Parathyroid adenoma (tissue), 2 donors: ENCODE measurements around the gene DNASE1L3.

Experiments used
- H2AFZ ChIP-seq: fragments of 300-600 bp; sonication (generic); one replicate; pipeline ENCODE4 v1.7.0; 2017; ENCODE audit warnings: antibody characterized with exemption, mild to moderate bottlenecking
- H3K27ac ChIP-seq: fragments of 300-600 bp; sonication (generic); one replicate; pipeline ENCODE4 v1.7.0; 2017
- H3K27me3 ChIP-seq: fragments of 300-600 bp; sonication (generic); one replicate; pipeline ENCODE4 v1.7.0; 2017; ENCODE audit warnings: low read length; ENCODE audit not compliant: control insufficient read depth, insufficient read depth
- H3K36me3 ChIP-seq: fragments of 300-600 bp; sonication (generic); one replicate; pipeline ENCODE4 v1.7.0; 2017; ENCODE audit warnings: low read length; ENCODE audit not compliant: control insufficient read depth, insufficient read depth
- H3K4me1 ChIP-seq: fragments of 300-600 bp; sonication (generic); one replicate; pipeline ENCODE4 v1.7.0; 2017; ENCODE audit warnings: control low read depth
- H3K4me2 ChIP-seq: fragments of 300-600 bp; sonication (generic); one replicate; pipeline ENCODE4 v1.7.0; 2017; ENCODE audit warnings: low read length
- H3K4me3 ChIP-seq: fragments of 300-600 bp; sonication (generic); one replicate; pipeline ENCODE4 v1.7.0; 2017; ENCODE audit warnings: low read depth, low read length
- H3K79me2 ChIP-seq: fragments of 300-600 bp; sonication (generic); one replicate; pipeline ENCODE4 v1.7.0; 2017; ENCODE audit warnings: control low read depth
- H3K9ac ChIP-seq: fragments of 300-600 bp; sonication (generic); one replicate; pipeline ENCODE4 v1.7.0; 2017; ENCODE audit warnings: mild to moderate bottlenecking
- H3K9me3 ChIP-seq: fragments of 300-600 bp; sonication (generic); one replicate; pipeline ENCODE4 v1.7.0; 2017; ENCODE audit warnings: low read length; ENCODE audit not compliant: control insufficient read depth
- CTCF ChIP-seq: fragments of 300-600 bp; sonication (generic); IDR thresholded peaks from one replicate; pipeline ENCODE4 v1.7.0; 2017; ENCODE audit warnings: antibody characterized with exemption, mild to moderate bottlenecking
- donor health status: primary hyperparathyroidism.

DNASE1L3 gene

DNA sequence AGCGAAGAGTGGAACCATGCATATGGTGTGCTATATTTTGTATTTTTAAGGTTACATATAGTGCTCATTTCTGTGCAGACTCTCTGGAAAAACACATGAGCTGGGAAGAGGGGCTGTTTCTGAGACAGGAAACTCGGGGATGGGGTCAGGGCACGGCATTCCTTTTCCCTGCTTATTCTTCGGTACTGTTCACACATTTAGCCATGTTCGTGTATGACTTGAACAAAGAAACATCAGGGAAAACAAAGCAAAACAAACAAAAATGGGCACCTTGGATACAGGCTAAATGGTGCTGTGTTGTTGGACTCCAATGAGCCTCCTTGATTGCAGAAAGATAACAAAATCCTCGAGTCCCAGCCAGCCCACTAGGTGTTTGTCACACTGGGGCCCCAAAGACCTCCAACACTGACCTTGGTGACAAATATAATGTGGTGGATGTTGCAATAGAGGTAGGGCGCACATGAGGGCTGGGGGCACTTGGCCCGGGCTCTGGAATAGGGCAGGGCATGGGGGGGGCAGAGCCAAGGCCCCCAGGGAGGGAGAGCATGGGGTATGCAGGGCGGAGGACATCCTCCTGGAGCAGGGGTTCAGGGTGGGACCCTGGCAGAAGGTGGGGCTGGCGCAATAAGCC, 19.3 kb downstream of the DNASE1L3 start:
- Histone ChIP-seq H3K79me2 (no peaks in the 10 kb centered on the region), H2AFZ (no peak overlapping the region), H3K4me1 (no peaks in the 10 kb centered on the region), H3K9ac (no peak overlapping the region), H3K27ac (no peak overlapping the region), H3K4me3 (no peak overlapping the region), H3K4me2 (no peak overlapping the region), H3K36me3 (no peaks in the 10 kb centered on the region), H3K9me3 (no peaks in the 10 kb centered on the region), H3K27me3 (no peaks in the 10 kb centered on the region)
- no peak for TF ChIP-seq CTCF

DNA sequence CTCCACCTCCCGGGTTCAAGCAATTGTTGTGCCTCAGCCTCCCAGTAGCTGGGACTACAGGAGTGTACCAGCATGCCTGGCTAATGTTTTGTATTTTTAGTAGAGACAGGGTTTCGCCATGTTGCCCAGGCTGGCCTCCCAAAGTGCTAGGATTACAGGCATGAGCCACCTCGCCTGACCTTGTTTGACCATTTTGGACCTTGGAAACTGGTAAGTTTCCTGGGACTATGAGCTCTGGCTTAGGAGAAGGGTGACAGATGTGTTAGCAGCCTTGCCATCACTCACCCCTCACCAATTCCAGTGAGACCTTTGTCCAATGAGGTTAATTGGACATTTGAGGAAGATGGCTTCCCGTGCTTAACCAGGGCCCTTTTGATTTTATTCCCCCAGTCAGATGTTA, 19.9 kb downstream of the DNASE1L3 start:
- no peak for TF ChIP-seq CTCF
- Histone ChIP-seq H3K4me3 (no peak overlapping the region), H3K27me3 (no peaks in the 10 kb centered on the region), H3K79me2 (no peaks in the 10 kb centered on the region), H3K4me1 (no peaks in the 10 kb centered on the region), H3K9ac (no peak overlapping the region), H3K27ac (no peak overlapping the region), H3K4me2 (no peak overlapping the region), H2AFZ (no peak overlapping the region), H3K36me3 (no peaks in the 10 kb centered on the region), H3K9me3 (no peaks in the 10 kb centered on the region)

GRCh38 chr3:58190291-58190690, 20.5 kb downstream of the DNASE1L3 start:
- no peaks in the 10 kb centered on the region for H3K27me3 ChIP-seq
- no peak overlapping the region for H3K9ac ChIP-seq
- no peaks in the 10 kb centered on the region for H3K9me3 ChIP-seq
- H3K4me1 ChIP-seq = no peaks in the 10 kb centered on the region
- H3K4me3 ChIP-seq = no peak overlapping the region
- no peak for TF ChIP-seq CTCF
- no peaks in the 10 kb centered on the region for H3K36me3 ChIP-seq
- no peak overlapping the region for H3K4me2 ChIP-seq
- no peaks in the 10 kb centered on the region for H3K79me2 ChIP-seq
- H3K27ac ChIP-seq = no peak overlapping the region
- H2AFZ ChIP-seq = no peak overlapping the region

DNA sequence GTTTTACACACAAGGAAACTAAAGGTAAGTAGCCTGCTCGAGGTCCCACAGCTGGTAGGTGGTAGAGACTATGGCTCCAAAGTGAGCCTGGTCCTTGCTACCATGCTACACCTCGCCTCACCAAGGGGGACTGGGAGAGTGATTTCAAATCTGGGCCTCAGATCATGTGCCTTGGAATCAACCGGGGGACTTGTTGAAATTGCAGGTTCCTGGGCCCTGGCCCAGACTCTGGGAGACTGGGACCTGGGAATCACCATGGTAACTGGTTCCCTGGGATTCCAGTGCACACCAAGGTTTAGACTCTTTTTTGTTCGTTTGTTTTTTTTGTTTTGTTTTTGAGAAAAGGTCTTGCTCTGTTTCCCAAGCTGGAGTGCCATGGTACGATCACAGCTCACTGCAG, 21.1 kb downstream of the DNASE1L3 start:
- no peak overlapping the region for H3K4me3 ChIP-seq
- no peak overlapping the region for H3K27ac ChIP-seq
- no peak overlapping the region for H3K9ac ChIP-seq
- no peaks in the 10 kb centered on the region for H3K4me1 ChIP-seq
- H3K27me3 ChIP-seq = no peaks in the 10 kb centered on the region
- H3K9me3 ChIP-seq = no peaks in the 10 kb centered on the region
- H3K36me3 ChIP-seq = no peaks in the 10 kb centered on the region
- H3K4me2 ChIP-seq = no peak overlapping the region
- no peak for TF ChIP-seq CTCF
- no peaks in the 10 kb centered on the region for H3K79me2 ChIP-seq
- H2AFZ ChIP-seq = no peak overlapping the region

- TF ChIP-seq CTCF = no peak
- H3K79me2 ChIP-seq = no peaks in the 10 kb centered on the region
- H3K36me3 ChIP-seq = no peaks in the 10 kb centered on the region
- no peaks in the 10 kb centered on the region for H3K9me3 ChIP-seq
- no peak overlapping the region for H3K4me2 ChIP-seq
- H2AFZ ChIP-seq = no peak overlapping the region
- no peak overlapping the region for H3K9ac ChIP-seq
- no peak overlapping the region for H3K4me3 ChIP-seq
- H3K27ac ChIP-seq = no peak overlapping the region
- H3K27me3 ChIP-seq = no peaks in the 10 kb centered on the region
- H3K4me1 ChIP-seq = no peaks in the 10 kb centered on the region
Observed at GRCh38 chr3:58188921-58189451, 21.8 kb downstream of the DNASE1L3 start.
